GM18868 (cell line): Measurements from ENCODE around the gene TPT1.
"Not testable (repeated sequence)": the region's sequence is repeated elsewhere in the genome, so short reads cannot be mapped to it uniquely, and the experiment has no call there.

ENCODE experiments used
- ATAC-seq: cut with Tn5 transposase; IDR thresholded peaks from one replicate; pipeline ENCODE4 v1.9.1; 2021; ENCODE audit warnings: mild to moderate bottlenecking, moderate library complexity; ENCODE audit not compliant: unreplicated experiment

Gene TPT1

DNA sequence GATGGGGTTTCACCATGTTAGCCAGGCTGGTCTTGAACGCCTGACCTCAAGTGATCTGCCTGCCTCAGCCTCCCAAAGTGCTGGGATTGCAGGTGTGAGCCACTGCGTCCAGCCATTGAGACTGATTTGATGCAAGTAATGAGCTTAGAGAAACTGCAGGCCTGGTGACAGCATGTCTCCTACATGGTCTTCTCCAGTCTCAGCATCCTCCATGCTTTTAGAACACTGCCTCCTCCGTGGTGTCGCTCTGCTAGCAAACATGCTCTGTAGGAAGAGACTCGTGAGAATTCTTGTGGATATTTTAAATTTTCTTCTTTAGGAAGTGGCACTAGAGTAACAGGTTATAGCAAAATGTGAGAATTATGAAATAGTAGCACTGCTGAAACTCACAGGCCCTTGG is 37.1 kb downstream of the TPT1 start:
- no peak for ATAC-seq

DNA sequence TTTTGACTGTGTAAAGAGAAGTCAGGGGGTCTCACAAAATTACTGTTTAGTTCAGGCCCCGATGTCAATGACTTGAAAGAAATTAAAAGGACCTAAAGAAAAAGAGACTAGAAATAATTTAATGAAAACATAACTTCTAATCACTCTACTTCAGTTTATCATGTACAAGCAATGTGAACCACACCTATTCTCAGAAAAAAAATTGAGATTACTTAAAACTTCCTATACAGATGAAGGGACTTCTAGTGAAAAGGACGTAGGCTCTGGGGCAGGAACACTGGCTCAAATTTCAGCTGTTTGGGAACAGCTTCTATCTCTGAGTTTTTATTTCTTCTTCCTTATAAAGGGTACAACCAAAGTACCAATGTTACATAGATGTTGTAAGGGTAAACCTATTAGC is 38.0 kb downstream of the TPT1 start:
- no peak for ATAC-seq

GRCh38 chr13:45302507-45302906 is 38.5 kb downstream of the TPT1 start:
- ATAC-seq: no peak

DNA sequence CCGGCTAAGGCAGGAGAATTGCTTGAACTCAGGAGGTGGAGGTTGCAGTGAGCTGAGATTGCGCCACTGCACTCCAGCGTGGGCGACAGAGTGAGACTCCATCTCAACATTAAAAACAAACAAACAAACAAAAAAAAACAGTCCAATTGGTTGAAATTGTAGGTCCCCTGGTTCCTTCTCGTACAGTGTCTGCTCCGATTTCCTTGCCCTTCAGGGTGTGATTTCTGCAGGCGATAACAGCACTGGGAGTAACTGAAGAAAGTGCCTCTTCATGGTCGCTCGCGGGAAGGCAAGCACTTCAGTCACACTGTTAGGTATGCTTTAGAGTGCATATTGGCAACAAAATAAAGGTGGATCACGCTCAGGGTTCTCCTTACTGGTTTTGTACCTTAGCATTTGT is 39.7 kb downstream of the TPT1 start:
- ATAC-seq: no peak

- no peak for ATAC-seq
Observed at GRCh38 chr13:45300190-45300985, 40.6 kb downstream of the TPT1 start.

DNA sequence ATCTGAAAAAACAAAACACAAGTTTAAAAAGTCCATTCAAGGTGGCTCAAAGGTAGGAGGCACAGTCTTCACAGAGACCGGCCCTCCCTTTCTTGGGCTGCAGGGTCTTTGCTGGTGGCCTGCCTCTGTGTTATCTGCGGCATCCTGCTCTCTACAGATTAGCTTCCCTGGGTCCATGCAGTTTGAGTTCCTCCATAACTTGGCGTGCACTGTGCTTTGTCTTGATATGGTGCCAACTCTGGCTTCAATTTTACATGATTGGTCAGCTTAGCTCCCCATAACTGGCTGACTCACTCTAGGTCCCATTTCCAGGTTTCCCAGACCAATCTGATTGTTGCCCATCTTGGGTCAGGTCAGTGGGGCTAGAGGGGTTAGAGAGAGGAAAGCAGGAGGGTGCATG is 41.8 kb downstream of the TPT1 start:
- ATAC-seq: no peak

DNA sequence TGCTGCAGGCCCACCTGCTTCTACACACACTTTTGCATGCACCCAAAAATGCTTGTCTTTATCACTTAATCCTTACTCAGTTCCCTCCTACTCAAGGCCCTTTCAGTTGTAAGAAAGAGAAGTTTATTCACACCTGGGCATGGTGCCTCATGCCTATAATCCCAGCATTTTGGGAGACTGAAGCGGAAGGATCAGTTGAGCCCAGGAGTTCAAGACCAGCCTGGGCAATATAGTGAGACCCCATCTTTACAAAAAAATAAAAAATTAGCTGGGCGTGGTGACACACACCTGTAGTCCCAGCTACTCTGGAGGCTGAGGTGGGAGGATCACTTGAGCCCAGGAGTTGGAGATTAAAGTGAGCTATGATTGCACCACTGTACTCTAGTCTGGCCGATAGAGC is 42.4 kb downstream of the TPT1 start:
- ATAC-seq: not testable (repeated sequence)

GRCh38 chr13:45298206-45298505 is 42.8 kb downstream of the TPT1 start:
- no peak for ATAC-seq

GRCh38 chr13:45297456-45298205 is 43.4 kb downstream of the TPT1 start:
- peak; percentile 87 for ATAC-seq

- ATAC-seq: no peak
Observed at GRCh38 chr13:45296259-45296658, 44.7 kb downstream of the TPT1 start.

GRCh38 chr13:45295536-45295935 is 45.4 kb downstream of the TPT1 start:
- no peak for ATAC-seq

DNA sequence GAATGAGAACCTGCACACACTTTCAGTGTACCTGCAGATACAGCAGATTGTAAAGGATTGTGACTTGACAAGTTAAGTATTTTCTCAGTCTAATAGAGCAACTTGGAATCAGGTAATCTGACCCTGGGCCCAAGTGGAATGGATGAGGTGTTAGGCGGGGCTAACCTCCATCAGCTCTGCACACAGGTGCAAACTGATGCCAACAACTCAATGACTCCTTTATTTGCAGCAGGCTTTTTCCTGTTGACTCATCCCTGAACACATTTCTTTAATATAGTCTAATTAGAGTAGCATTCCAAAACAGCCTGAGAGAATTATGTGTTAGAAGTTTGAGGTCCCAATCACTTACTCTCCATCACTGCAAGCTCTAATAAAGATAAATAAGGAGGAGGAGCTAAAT is 48.8 kb downstream of the TPT1 start:
- ATAC-seq: no peak

GRCh38 chr13:45289936-45290563 is 50.9 kb downstream of the TPT1 start:
- ATAC-seq: no peak
